Right lobe of liver (tissue), 6 donors: ENCODE data around the gene GNAI3. TPM values are rescaled to one million over a fixed set of nuclear protein-coding genes. Genes with fewer than 3 reads are reported as not detected.

ENCODE experiments used
- ATAC-seq, 4 donors: fragments of 200-7000 bp; cut with Tn5 transposase; one replicate each; pipeline ENCODE4 v1.9.1; 2020; ENCODE audit warnings: mild to moderate bottlenecking in 4 of 4, moderate library complexity in 4 of 4
- DNase-seq, 3 donors: peaks; one replicate each; pipeline ENCODE4 v3.0.0-alpha.2; 2020
- H3K27ac ChIP-seq, 3 donors: fragments of 200-600 bp; one replicate each; pipeline ENCODE4 v1.8.0; 2022
- H3K27me3 ChIP-seq, 2 donors: fragments of 200-600 bp; one replicate each; pipeline ENCODE4 v1.8.0; 2022
- H3K36me3 ChIP-seq, 4 donors: fragments of 200-600 bp; sonication (generic) in 1 of 4; one replicate each; pipeline versions ENCODE4 v1.5.1 to v1.8.0; 2017 to 2022; ENCODE audit warnings: control low read depth in 1 of 4
- H3K4me1 ChIP-seq, 4 donors: fragments of 200-600 bp; sonication (generic) in 1 of 4; one replicate each; pipeline versions ENCODE4 v1.5.1 to v1.8.0; 2017 to 2022; ENCODE audit warnings: control low read depth in 1 of 4
- H3K4me3 ChIP-seq, 3 donors: fragments of 200-600 bp; one replicate each; pipeline ENCODE4 v1.8.0; 2022
- H3K9me3 ChIP-seq, 4 donors: fragments of 200-600 bp; sonication (generic) in 1 of 4; one replicate each; pipeline versions ENCODE4 v1.5.1 to v1.8.0; 2017 to 2022; ENCODE audit warnings: control low read depth in 1 of 4
- CTCF ChIP-seq, 4 donors: fragments of 200-600 bp in 3 of 4; fragments of 450-650 bp in 1 of 4; IDR thresholded peaks; one replicate each; pipeline versions ENCODE4 v1.5.1 to v1.8.0; 2016 to 2022; ENCODE audit warnings: antibody characterized with exemption in 4 of 4, mild to moderate bottlenecking in 2 of 4
- POLR2A ChIP-seq: fragments of 450-650 bp; IDR thresholded peaks from one replicate; pipeline ENCODE4 v1.6.1; 2017; ENCODE audit warnings: antibody characterized with exemption, mild to moderate bottlenecking
- WGBS: methylation state at CpG from one replicate; pipeline ENCODE4 v1.1.6; 2018; ENCODE audit warnings: low coverage, low lambda C conversion rate; ENCODE audit not compliant: insufficient coverage; ENCODE audit errors: missing lambda C conversion rate; 5-methylcytosine and 5-hydroxymethylcytosine counted together
- intact Hi-C, 2 donors: fragments of 100-400 bp; cut with DNase I; formaldehyde crosslinking; loops; one replicate each; pipeline versions ENCODE4 v1.11.2 to v1.14.1; 2022
- total RNA-seq, 6 experiments: library from RNA; depleted of rRNA in 2 of 6; stranded (reverse); fragments of >200 nt in 2 of 6; fragmentation: NEBNext Ultra II Directional in 3 of 6; extraction: Animal tissue kit (Norgen Biotek cat#: 25700) in 3 of 6; gene quantifications; one replicate each; pipeline versions ENCODE4 v1.1.0 to v1.2.4, GENCODE V29; 2016 to 2023
- donor health status: DM: no; HTN: yes; CAD: no.
- donor health status: DM: no; HTN: no; CAD: no.
- donor health status: DM: no; HTN: no; CAD: no.
- donor health status: DM: no; HTN: yes; CAD: no.
- donor health status: DM: no; HTN: yes; CAD: no.

GNAI3 gene
- total RNA-seq, 6 experiments from 2014 or later: 2.5 to 4.3 (median 3.3) TPM

GRCh38 chr1:109639063-109639840, 90.8 kb downstream of the GNAI3 start:
- TF ChIP-seq CTCF (IDR thresholded peaks at IDR 0.05) (no peak), POLR2A (no peak)
- H3K27me3 ChIP-seq: no peaks in the 10 kb centered on the region
- ATAC-seq: no peak
- no peak overlapping the region for H3K27ac ChIP-seq
- intact Hi-C loops: loop anchor here in 1 of 2 donors (5.0 kb wide), 1 partner anchor 152 kb away; no protein-coding TSS in a partner anchor
- no peak for DNase-seq
- no peaks in the 10 kb centered on the region for H3K9me3 ChIP-seq
- H3K36me3 ChIP-seq: no peaks in the 10 kb centered on the region
- H3K4me3 ChIP-seq: no peak overlapping the region
- H3K4me1 ChIP-seq: peaks cover 0 to 17% (median 0%) of the 10 kb centered on the region in 4 donors
- 49% methylated on average over 5 of the region's 9 CpGs for WGBS

- Histone ChIP-seq H3K4me3 (no peak overlapping the region), H3K9me3 (no peaks in the 10 kb centered on the region), H3K36me3 (no peaks in the 10 kb centered on the region), H3K4me1 (peaks cover 0 to 17% (median 0%) of the 10 kb centered on the region in 4 donors), H3K27me3 (no peaks in the 10 kb centered on the region), H3K27ac (no peak overlapping the region)
- ATAC-seq (no peak), DNase-seq (no peak)
- WGBS: 20% methylated on average over 1 of the region's 6 CpGs
- TF ChIP-seq CTCF (IDR thresholded peaks at IDR 0.05) (no peak), POLR2A (no peak)
- intact Hi-C loops: loop anchor here (5.0 kb wide), 2 partner anchors 132 to 153 kb away; no protein-coding TSS in a partner anchor
Measured at GRCh38 chr1:109639841-109640184, 91.4 kb downstream of the GNAI3 start.

- H3K36me3 ChIP-seq: no peaks in the 10 kb centered on the region
- no peak for TF ChIP-seq POLR2A
- peak; percentile 86 to 98 (median 93) for TF ChIP-seq CTCF (IDR thresholded peaks at IDR 0.05)
- DNase-seq (peak; percentile 85 to 88 (median 87)), ATAC-seq (peak; percentile 80 to 86 (median 84))
- H3K4me3 ChIP-seq: no peak overlapping the region
- H3K27ac ChIP-seq: no peak overlapping the region
- H3K4me1 ChIP-seq: peaks cover 0 to 17% (median 0%) of the 10 kb centered on the region in 4 donors
- no peaks in the 10 kb centered on the region for H3K27me3 ChIP-seq
- WGBS: 54% methylated on average over 2 of the region's 5 CpGs
- no peaks in the 10 kb centered on the region for H3K9me3 ChIP-seq
- intact Hi-C loops: loop anchor here (5.0 kb wide), 1 partner anchor 132 kb away; no protein-coding TSS in a partner anchor
Measured at GRCh38 chr1:109640285-109640865, 92.0 kb downstream of the GNAI3 start.

GRCh38 chr1:109641078-109641740, 92.8 kb downstream of the GNAI3 start:
- Histone ChIP-seq H3K4me3 (no peak overlapping the region), H3K9me3 (no peaks in the 10 kb centered on the region), H3K36me3 (no peaks in the 10 kb centered on the region), H3K4me1 (peaks cover 0 to 12% (median 0%) of the 10 kb centered on the region in 4 donors), H3K27ac (no peak overlapping the region), H3K27me3 (no peaks in the 10 kb centered on the region)
- intact Hi-C loops: loop anchor here (5.0 kb wide), 1 partner anchor 131 kb away; no protein-coding TSS in a partner anchor
- no peak for DNase-seq
- TF ChIP-seq CTCF (IDR thresholded peaks at IDR 0.05) (no peak), POLR2A (no peak)
- 83% methylated on average over 1 of the region's 2 CpGs for WGBS
- ATAC-seq: no peak
